GM23338 (cell line): ENCODE results near the gene RPA1. TPM values are rescaled to one million over a fixed set of nuclear protein-coding genes. Genes with fewer than 3 reads are reported as not detected.

ENCODE experiments used
- ATAC-seq: fragments of 200-7000 bp; cut with Tn5 transposase; 3 replicates; pipeline ENCODE4 v1.9.1; 2020
- DNase-seq: peaks from one replicate; pipeline ENCODE4 v3.0.0-alpha.2; 2015; ENCODE audit warnings: low spot score
- H2AFZ ChIP-seq: fragments of 200-600 bp; sonication (generic); 2 replicates; pipeline ENCODE4 v1.8.0; 2016; ENCODE audit warnings: antibody characterized with exemption, mild to moderate bottlenecking, moderate library complexity
- H3F3A ChIP-seq: fragments of 200-600 bp; sonication (generic); replicated peaks from 2 replicates; pipeline ENCODE4 v1.8.0; 2017; ENCODE audit warnings: antibody characterized with exemption, mixed run types, low read depth
- H3K27ac ChIP-seq: fragments of 200-600 bp; sonication (generic); 2 replicates; pipeline ENCODE4 v1.6.1; 2016; ENCODE audit warnings: low read depth
- H3K27me3 ChIP-seq: fragments of 200-600 bp; sonication (generic); 2 replicates; pipeline ENCODE4 v1.8.0; 2016; ENCODE audit warnings: mild to moderate bottlenecking, mixed run types, moderate library complexity; ENCODE audit not compliant: insufficient read depth
- H3K36me3 ChIP-seq: fragments of 200-600 bp; sonication (generic); 2 replicates; pipeline ENCODE4 v1.8.0; 2016; ENCODE audit warnings: mild to moderate bottlenecking; ENCODE audit not compliant: insufficient read depth
- H3K4me1 ChIP-seq: fragments of 200-600 bp; sonication (generic); 2 replicates; pipeline ENCODE4 v1.8.0; 2016; ENCODE audit warnings: mild to moderate bottlenecking, moderate library complexity; ENCODE audit not compliant: insufficient read depth
- H3K4me2 ChIP-seq: fragments of 200-600 bp; sonication (generic); 2 replicates; pipeline ENCODE4 v1.7.1; 2017; ENCODE audit warnings: mixed run types
- H3K4me3 ChIP-seq: fragments of 200-600 bp; sonication (generic); 2 replicates; pipeline ENCODE4 v1.6.1; 2016; ENCODE audit warnings: mixed run types
- H3K79me2 ChIP-seq: fragments of 200-600 bp; sonication (generic); replicated peaks from 2 replicates; pipeline ENCODE4 v1.8.0; 2017; ENCODE audit warnings: mild to moderate bottlenecking; ENCODE audit not compliant: insufficient read depth
- H3K9me2 ChIP-seq: fragments of 200-600 bp; sonication (generic); 2 replicates; pipeline ENCODE4 v1.8.0; 2017; ENCODE audit not compliant: insufficient read depth
- H4K20me1 ChIP-seq: fragments of 200-600 bp; sonication (generic); replicated peaks from 2 replicates; pipeline ENCODE4 v1.8.0; 2017; ENCODE audit warnings: mild to moderate bottlenecking; ENCODE audit not compliant: insufficient read depth
- H3K27ac Mint-ChIP-seq: 2 replicates; pipeline ENCODE4 v1.8.0; 2020; ENCODE audit warnings: inconsistent platforms, mild to moderate bottlenecking, moderate library complexity, mixed read lengths
- H3K27me3 Mint-ChIP-seq: 3 replicates; pipeline ENCODE4 v1.8.0; 2022; ENCODE audit warnings: low read depth, mild to moderate bottlenecking, moderate library complexity, mixed read lengths, inconsistent platforms; ENCODE audit not compliant: insufficient read depth, poor library complexity
- H3K36me3 Mint-ChIP-seq: 3 replicates; pipeline ENCODE4 v1.8.0; 2021; ENCODE audit warnings: low read depth, mild to moderate bottlenecking, inconsistent platforms, moderate library complexity, mixed read lengths
- H3K4me1 Mint-ChIP-seq: 3 replicates; pipeline ENCODE4 v1.8.0; 2020; ENCODE audit warnings: mild to moderate bottlenecking, inconsistent platforms, mixed read lengths
- H3K4me3 Mint-ChIP-seq: 3 replicates; pipeline ENCODE4 v1.8.0; 2021; ENCODE audit warnings: moderate library complexity, mild to moderate bottlenecking, inconsistent platforms, mixed read lengths
- H3K9me3 Mint-ChIP-seq: 3 replicates; pipeline ENCODE4 v1.8.0; 2020; ENCODE audit warnings: moderate library complexity, mild to moderate bottlenecking, inconsistent platforms, mixed read lengths
- CREB1 ChIP-seq: fragments of 250-450 bp; sonication (Bioruptor Pico); IDR thresholded peaks from 2 replicates; pipeline ENCODE4 v1.5.0; 2020; ENCODE audit warnings: low read depth, mild to moderate bottlenecking, moderate library complexity
- EZH2 ChIP-seq: fragments of 200-600 bp; sonication (generic); IDR thresholded peaks from one replicate; pipeline ENCODE4 v1.8.0; 2017; ENCODE audit warnings: antibody characterized with exemption, mild to moderate bottlenecking, low read depth; ENCODE audit not compliant: unreplicated experiment
- EZH2phosphoT487 ChIP-seq: fragments of 200-600 bp; sonication (generic); IDR thresholded peaks from one replicate; pipeline ENCODE4 v1.8.1; 2018; ENCODE audit warnings: antibody characterized with exemption; ENCODE audit not compliant: unreplicated experiment
- JUNB ChIP-seq: IDR thresholded peaks from one replicate; pipeline ENCODE4 v1.6.1; 2016; ENCODE audit warnings: antibody characterized with exemption; ENCODE audit not compliant: unreplicated experiment
- NANOG ChIP-seq: IDR thresholded peaks from 2 replicates; pipeline ENCODE4 v1.6.1; 2016; ENCODE audit warnings: antibody characterized with exemption, borderline replicate concordance
- POLR2AphosphoS5 ChIP-seq: IDR thresholded peaks from 2 replicates; pipeline ENCODE4 v1.6.1; 2016; ENCODE audit warnings: antibody characterized with exemption, low read depth
- STAT1 ChIP-seq: IDR thresholded peaks from one replicate; pipeline ENCODE4 v1.6.1; 2016; ENCODE audit warnings: antibody characterized with exemption; ENCODE audit not compliant: unreplicated experiment
- ZNF114 ChIP-seq: fragments of 250-450 bp; sonication (Bioruptor Pico); IDR thresholded peaks from 2 replicates; pipeline ENCODE4 v1.5.0; 2020; ENCODE audit warnings: mild to moderate bottlenecking, moderate library complexity
- ZNF331 ChIP-seq: fragments of 250-450 bp; sonication (Bioruptor Pico); IDR thresholded peaks from 2 replicates; pipeline ENCODE4 v1.5.0; 2020; ENCODE audit warnings: low read depth, mild to moderate bottlenecking, moderate library complexity
- polyA plus RNA-seq: library from polyadenylated mRNA; unstranded; fragments of >200 nt; fragmentation: Nextera tagmentation; extraction: Ambion mirVana; gene quantifications from 2 replicates; pipeline ENCODE4 v1.2.1, GENCODE V29; 2016
- total RNA-seq: library from RNA; depleted of rRNA; stranded (reverse); fragments of >200 nt; shearing (Covaris generic); gene quantifications from 2 replicates; pipeline ENCODE4 v1.2.3, GENCODE V29; 2014
- TF ChIP-seq, protein P1 (sequence below): IDR thresholded peaks from one replicate; pipeline ENCODE4 v1.6.1; 2018; ENCODE audit warnings: antibody characterized with exemption; ENCODE audit not compliant: unreplicated experiment
- TF ChIP-seq, protein P2 (sequence below): IDR thresholded peaks from 2 replicates; pipeline ENCODE4 v1.6.1; 2016; ENCODE audit warnings: antibody characterized with exemption
- TF ChIP-seq, protein P3 (sequence below), 2 experiments: fragments of 200-600 bp in 1 of 2; sonication (generic) in 1 of 2; conservative IDR thresholded peaks; 2 replicates each; pipeline versions ENCODE4 v1.5.1 to v1.6.1; 2016 to 2017; ENCODE audit warnings: antibody characterized with exemption in 2 of 2, low read depth in 2 of 2, mild to moderate bottlenecking in 2 of 2, moderate library complexity in 1 of 2
- TF ChIP-seq, protein P4 (sequence below): fragments of 250-450 bp; sonication (Bioruptor Pico); IDR thresholded peaks from 2 replicates; pipeline ENCODE4 v1.5.0; 2020; ENCODE audit warnings: mild to moderate bottlenecking, moderate library complexity

Gene RPA1
- total and polyA plus RNA-seq, 2 experiments from 2014 or later, result 33.7 to 52.1 TPM

DNA sequence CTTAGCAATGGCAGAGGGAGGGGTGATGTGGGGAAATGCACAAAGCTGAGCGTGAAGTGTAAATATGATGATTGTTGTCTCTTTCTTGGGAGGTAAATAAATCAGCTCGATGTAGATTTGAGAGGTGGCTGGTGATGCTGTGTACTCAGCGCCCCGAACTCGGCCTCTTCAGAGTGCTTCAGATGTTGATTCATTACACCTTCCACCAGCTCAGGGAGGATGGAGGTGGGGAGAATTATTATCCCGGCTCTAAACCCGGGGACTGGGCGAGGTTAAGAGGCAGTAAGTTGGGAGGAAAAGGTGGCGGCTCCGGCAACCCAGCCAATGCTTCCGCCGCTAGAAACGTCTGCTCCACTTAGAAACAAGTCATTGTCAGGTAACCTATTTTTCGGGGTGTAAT is 86.5 kb downstream of the RPA1 start:
- 0 out of 2 replicates have a peak, but pooled peaks cover 4% of the 10 kb centered on the region for H4K20me1 ChIP-seq
- no peak overlapping the region for H2AFZ ChIP-seq
- no peak for DNase-seq
- H3K36me3 Mint-ChIP-seq, result no peaks in the 10 kb centered on the region
- H3K4me3 Mint-ChIP-seq, result no peak overlapping the region
- H3F3A ChIP-seq, result no peaks in the 10 kb centered on the region
- peaks cover 23% of the 10 kb centered on the region; the same call in 1 of the 2 replicates for H3K27me3 ChIP-seq
- H3K4me1 Mint-ChIP-seq, result peaks cover 4% of the 10 kb centered on the region; the same call in 2 of the 3 replicates
- TF ChIP-seq ZNF114 (CRISPR knock-in tag), result no peak
- no peak for TF ChIP-seq NANOG
- no peak for TF ChIP-seq STAT1
- TF ChIP-seq, protein P1, sequence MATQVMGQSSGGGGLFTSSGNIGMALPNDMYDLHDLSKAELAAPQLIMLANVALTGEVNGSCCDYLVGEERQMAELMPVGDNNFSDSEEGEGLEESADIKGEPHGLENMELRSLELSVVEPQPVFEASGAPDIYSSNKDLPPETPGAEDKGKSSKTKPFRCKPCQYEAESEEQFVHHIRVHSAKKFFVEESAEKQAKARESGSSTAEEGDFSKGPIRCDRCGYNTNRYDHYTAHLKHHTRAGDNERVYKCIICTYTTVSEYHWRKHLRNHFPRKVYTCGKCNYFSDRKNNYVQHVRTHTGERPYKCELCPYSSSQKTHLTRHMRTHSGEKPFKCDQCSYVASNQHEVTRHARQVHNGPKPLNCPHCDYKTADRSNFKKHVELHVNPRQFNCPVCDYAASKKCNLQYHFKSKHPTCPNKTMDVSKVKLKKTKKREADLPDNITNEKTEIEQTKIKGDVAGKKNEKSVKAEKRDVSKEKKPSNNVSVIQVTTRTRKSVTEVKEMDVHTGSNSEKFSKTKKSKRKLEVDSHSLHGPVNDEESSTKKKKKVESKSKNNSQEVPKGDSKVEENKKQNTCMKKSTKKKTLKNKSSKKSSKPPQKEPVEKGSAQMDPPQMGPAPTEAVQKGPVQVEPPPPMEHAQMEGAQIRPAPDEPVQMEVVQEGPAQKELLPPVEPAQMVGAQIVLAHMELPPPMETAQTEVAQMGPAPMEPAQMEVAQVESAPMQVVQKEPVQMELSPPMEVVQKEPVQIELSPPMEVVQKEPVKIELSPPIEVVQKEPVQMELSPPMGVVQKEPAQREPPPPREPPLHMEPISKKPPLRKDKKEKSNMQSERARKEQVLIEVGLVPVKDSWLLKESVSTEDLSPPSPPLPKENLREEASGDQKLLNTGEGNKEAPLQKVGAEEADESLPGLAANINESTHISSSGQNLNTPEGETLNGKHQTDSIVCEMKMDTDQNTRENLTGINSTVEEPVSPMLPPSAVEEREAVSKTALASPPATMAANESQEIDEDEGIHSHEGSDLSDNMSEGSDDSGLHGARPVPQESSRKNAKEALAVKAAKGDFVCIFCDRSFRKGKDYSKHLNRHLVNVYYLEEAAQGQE, result no peak
- no peak for TF ChIP-seq POLR2AphosphoS5
- TF ChIP-seq, protein P2, sequence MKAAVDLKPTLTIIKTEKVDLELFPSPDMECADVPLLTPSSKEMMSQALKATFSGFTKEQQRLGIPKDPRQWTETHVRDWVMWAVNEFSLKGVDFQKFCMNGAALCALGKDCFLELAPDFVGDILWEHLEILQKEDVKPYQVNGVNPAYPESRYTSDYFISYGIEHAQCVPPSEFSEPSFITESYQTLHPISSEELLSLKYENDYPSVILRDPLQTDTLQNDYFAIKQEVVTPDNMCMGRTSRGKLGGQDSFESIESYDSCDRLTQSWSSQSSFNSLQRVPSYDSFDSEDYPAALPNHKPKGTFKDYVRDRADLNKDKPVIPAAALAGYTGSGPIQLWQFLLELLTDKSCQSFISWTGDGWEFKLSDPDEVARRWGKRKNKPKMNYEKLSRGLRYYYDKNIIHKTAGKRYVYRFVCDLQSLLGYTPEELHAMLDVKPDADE, result no peak
- no peak for TF ChIP-seq JUNB
- TF ChIP-seq ZNF331 (CRISPR knock-in tag), result no peak
- TF ChIP-seq EZH2, result no peak
- TF ChIP-seq CREB1, result no peak
- TF ChIP-seq, protein P3, sequence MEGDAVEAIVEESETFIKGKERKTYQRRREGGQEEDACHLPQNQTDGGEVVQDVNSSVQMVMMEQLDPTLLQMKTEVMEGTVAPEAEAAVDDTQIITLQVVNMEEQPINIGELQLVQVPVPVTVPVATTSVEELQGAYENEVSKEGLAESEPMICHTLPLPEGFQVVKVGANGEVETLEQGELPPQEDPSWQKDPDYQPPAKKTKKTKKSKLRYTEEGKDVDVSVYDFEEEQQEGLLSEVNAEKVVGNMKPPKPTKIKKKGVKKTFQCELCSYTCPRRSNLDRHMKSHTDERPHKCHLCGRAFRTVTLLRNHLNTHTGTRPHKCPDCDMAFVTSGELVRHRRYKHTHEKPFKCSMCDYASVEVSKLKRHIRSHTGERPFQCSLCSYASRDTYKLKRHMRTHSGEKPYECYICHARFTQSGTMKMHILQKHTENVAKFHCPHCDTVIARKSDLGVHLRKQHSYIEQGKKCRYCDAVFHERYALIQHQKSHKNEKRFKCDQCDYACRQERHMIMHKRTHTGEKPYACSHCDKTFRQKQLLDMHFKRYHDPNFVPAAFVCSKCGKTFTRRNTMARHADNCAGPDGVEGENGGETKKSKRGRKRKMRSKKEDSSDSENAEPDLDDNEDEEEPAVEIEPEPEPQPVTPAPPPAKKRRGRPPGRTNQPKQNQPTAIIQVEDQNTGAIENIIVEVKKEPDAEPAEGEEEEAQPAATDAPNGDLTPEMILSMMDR (conservative IDR thresholded peaks at IDR 0.05; ENCODE audit: low read depth in 2 of 2), result no peak
- TF ChIP-seq, protein P4, sequence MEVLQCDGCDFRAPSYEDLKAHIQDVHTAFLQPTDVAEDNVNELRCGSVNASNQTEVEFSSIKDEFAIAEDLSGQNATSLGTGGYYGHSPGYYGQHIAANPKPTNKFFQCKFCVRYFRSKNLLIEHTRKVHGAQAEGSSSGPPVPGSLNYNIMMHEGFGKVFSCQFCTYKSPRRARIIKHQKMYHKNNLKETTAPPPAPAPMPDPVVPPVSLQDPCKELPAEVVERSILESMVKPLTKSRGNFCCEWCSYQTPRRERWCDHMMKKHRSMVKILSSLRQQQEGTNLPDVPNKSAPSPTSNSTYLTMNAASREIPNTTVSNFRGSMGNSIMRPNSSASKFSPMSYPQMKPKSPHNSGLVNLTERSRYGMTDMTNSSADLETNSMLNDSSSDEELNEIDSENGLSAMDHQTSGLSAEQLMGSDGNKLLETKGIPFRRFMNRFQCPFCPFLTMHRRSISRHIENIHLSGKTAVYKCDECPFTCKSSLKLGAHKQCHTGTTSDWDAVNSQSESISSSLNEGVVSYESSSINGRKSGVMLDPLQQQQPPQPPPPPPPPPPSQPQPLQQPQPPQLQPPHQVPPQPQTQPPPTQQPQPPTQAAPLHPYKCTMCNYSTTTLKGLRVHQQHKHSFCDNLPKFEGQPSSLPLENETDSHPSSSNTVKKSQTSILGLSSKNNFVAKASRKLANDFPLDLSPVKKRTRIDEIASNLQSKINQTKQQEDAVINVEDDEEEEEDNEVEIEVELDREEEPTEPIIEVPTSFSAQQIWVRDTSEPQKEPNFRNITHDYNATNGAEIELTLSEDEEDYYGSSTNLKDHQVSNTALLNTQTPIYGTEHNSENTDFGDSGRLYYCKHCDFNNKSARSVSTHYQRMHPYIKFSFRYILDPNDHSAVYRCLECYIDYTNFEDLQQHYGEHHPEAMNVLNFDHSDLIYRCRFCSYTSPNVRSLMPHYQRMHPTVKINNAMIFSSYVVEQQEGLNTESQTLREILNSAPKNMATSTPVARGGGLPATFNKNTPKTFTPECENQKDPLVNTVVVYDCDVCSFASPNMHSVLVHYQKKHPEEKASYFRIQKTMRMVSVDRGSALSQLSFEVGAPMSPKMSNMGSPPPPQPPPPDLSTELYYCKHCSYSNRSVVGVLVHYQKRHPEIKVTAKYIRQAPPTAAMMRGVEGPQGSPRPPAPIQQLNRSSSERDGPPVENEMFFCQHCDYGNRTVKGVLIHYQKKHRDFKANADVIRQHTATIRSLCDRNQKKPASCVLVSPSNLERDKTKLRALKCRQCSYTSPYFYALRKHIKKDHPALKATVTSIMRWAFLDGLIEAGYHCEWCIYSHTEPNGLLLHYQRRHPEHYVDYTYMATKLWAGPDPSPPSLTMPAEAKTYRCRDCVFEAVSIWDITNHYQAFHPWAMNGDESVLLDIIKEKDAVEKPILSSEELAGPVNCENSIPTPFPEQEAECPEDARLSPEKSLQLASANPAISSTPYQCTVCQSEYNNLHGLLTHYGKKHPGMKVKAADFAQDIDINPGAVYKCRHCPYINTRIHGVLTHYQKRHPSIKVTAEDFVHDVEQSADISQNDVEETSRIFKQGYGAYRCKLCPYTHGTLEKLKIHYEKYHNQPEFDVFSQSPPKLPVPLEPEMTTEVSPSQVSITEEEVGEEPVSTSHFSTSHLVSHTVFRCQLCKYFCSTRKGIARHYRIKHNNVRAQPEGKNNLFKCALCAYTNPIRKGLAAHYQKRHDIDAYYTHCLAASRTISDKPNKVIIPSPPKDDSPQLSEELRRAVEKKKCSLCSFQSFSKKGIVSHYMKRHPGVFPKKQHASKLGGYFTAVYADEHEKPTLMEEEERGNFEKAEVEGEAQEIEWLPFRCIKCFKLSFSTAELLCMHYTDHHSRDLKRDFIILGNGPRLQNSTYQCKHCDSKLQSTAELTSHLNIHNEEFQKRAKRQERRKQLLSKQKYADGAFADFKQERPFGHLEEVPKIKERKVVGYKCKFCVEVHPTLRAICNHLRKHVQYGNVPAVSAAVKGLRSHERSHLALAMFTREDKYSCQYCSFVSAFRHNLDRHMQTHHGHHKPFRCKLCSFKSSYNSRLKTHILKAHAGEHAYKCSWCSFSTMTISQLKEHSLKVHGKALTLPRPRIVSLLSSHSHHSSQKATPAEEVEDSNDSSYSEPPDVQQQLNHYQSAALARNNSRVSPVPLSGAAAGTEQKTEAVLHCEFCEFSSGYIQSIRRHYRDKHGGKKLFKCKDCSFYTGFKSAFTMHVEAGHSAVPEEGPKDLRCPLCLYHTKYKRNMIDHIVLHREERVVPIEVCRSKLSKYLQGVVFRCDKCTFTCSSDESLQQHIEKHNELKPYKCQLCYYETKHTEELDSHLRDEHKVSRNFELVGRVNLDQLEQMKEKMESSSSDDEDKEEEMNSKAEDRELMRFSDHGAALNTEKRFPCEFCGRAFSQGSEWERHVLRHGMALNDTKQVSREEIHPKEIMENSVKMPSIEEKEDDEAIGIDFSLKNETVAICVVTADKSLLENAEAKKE (CRISPR knock-in tag), result no peak
- no peak for TF ChIP-seq EZH2phosphoT487
- no peak overlapping the region for H3K4me3 ChIP-seq
- no peaks in the 10 kb centered on the region for H3K79me2 ChIP-seq
- H3K4me1 ChIP-seq, result no peaks in the 10 kb centered on the region
- no peak overlapping the region for H3K27ac Mint-ChIP-seq
- no peak overlapping the region for H3K27ac ChIP-seq
- H3K36me3 ChIP-seq, result no peaks in the 10 kb centered on the region
- no peak for ATAC-seq
- no peaks in the 10 kb centered on the region for H3K9me3 Mint-ChIP-seq
- H3K27me3 Mint-ChIP-seq, result peaks cover 34% of the 10 kb centered on the region
- H3K4me2 ChIP-seq, result no peak overlapping the region
- no peaks in the 10 kb centered on the region for H3K9me2 ChIP-seq
